MM.1S (cell line): ENCODE results near the gene TAPBP.

Experiments
- EZH2phosphoT487 ChIP-seq: fragments of 300-600 bp; sonication (generic); IDR thresholded peaks from 2 replicates; pipeline ENCODE4 v1.6.1; 2018; ENCODE audit warnings: antibody characterized with exemption, low read length
- TF ChIP-seq, protein P1 (sequence below): fragments of 300-600 bp; sonication (generic); IDR thresholded peaks from 2 replicates; pipeline ENCODE4 v1.5.1; 2016; ENCODE audit warnings: antibody characterized with exemption, low read length, mixed read lengths

DNA sequence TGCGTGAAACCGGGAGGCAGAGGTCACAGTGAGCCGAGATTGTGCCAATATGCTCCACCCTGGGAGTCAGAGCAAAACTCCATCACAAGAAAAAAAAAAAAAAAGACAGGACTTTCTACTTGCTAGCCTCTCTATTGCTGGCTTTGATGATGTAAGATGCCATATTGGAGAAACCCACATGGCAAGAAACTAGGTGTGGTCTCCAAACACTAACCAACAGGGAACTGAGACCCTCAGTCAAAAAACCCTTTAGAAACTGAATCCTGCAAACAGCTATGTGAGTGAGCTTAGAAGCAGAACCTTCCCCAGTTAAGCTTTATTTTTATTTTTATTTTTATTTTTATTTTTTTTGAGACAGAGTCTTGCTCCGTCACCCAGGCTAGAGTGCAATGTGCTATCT is 22.0 kb upstream of the TAPBP start:
- TF ChIP-seq, protein P1, sequence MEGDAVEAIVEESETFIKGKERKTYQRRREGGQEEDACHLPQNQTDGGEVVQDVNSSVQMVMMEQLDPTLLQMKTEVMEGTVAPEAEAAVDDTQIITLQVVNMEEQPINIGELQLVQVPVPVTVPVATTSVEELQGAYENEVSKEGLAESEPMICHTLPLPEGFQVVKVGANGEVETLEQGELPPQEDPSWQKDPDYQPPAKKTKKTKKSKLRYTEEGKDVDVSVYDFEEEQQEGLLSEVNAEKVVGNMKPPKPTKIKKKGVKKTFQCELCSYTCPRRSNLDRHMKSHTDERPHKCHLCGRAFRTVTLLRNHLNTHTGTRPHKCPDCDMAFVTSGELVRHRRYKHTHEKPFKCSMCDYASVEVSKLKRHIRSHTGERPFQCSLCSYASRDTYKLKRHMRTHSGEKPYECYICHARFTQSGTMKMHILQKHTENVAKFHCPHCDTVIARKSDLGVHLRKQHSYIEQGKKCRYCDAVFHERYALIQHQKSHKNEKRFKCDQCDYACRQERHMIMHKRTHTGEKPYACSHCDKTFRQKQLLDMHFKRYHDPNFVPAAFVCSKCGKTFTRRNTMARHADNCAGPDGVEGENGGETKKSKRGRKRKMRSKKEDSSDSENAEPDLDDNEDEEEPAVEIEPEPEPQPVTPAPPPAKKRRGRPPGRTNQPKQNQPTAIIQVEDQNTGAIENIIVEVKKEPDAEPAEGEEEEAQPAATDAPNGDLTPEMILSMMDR = no peak
- no peak for TF ChIP-seq EZH2phosphoT487
